GM19324 (cell line): Measurements from ENCODE around the gene BAZ1B.
"Not testable (repeated sequence)": the region's sequence is repeated elsewhere in the genome, so short reads cannot be mapped to it uniquely, and the experiment has no call there.

Source experiments
- ATAC-seq: cut with Tn5 transposase; IDR thresholded peaks from one replicate; pipeline ENCODE4 v1.9.1; 2021; ENCODE audit warnings: mild to moderate bottlenecking, moderate library complexity; ENCODE audit not compliant: unreplicated experiment, low FRiP score

BAZ1B gene

GRCh38 chr7:73544678-73545077, 22.6 kb upstream of the BAZ1B start:
- no peak for ATAC-seq

- ATAC-seq = no peak
These were observed 19.6 kb upstream of the BAZ1B start for GRCh38 chr7:73541722-73542121.

GRCh38 chr7:73539709-73540108, 17.6 kb upstream of the BAZ1B start:
- ATAC-seq = no peak

- ATAC-seq = not testable (repeated sequence)
These were observed 16.4 kb upstream of the BAZ1B start for GRCh38 chr7:73538510-73538909.

GRCh38 chr7:73537051-73537450, 15.0 kb upstream of the BAZ1B start:
- ATAC-seq = no peak

- no peak for ATAC-seq
These were observed 14.4 kb upstream of the BAZ1B start for GRCh38 chr7:73536479-73536878.

GRCh38 chr7:73535918-73536317, 13.8 kb upstream of the BAZ1B start:
- ATAC-seq = not testable (repeated sequence)

- no peak for ATAC-seq
These were observed 11.6 kb upstream of the BAZ1B start for GRCh38 chr7:73533742-73534141.

- no peak for ATAC-seq
These were observed 10.1 kb upstream of the BAZ1B start for GRCh38 chr7:73532224-73532623.

- ATAC-seq = no peak
These were observed 8.7 kb upstream of the BAZ1B start for GRCh38 chr7:73530800-73531199.

- no peak for ATAC-seq
These were observed 5.1 kb upstream of the BAZ1B start for GRCh38 chr7:73526896-73527821.

- ATAC-seq = not testable (repeated sequence)
These were observed 4.0 kb upstream of the BAZ1B start for GRCh38 chr7:73526158-73526494.

- peak; percentile 54 for ATAC-seq
These were observed 423 bp downstream of the BAZ1B start for GRCh38 chr7:73521636-73522104.

- ATAC-seq = no peak
These were observed 1.1 kb downstream of the BAZ1B start for GRCh38 chr7:73520673-73521635.

GRCh38 chr7:73519867-73520672, 2.0 kb downstream of the BAZ1B start:
- no peak for ATAC-seq

GRCh38 chr7:73518470-73518869, 3.6 kb downstream of the BAZ1B start:
- ATAC-seq = no peak

- ATAC-seq = no peak
These were observed 4.7 kb downstream of the BAZ1B start for GRCh38 chr7:73517241-73517995.

- no peak for ATAC-seq
These were observed 6.9 kb downstream of the BAZ1B start for GRCh38 chr7:73515178-73515577.

GRCh38 chr7:73512018-73512780, 9.9 kb downstream of the BAZ1B start:
- no peak for ATAC-seq
